Stimulated activated naive CD8-positive, alpha-beta T cell treated with anti-CD3 and anti-CD28 coated beads, Interleukin-15, amount 100 ng/mL, for 72 hours (primary cell): Measurements from ENCODE around the gene TMEM106A.
A peak's percentile ranks its signal among the peaks of the same experiment; 100 is the strongest.
"Not testable (repeated sequence)": the region's sequence is repeated elsewhere in the genome, so short reads cannot be mapped to it uniquely, and the experiment has no call there.

Experiments used
- ATAC-seq: fragments of 150-1000 bp; cut with Tn5 transposase; 2 replicates; pipeline ENCODE4 v1.10.0; 2021; ENCODE audit warnings: mild to moderate bottlenecking, moderate library complexity
- DNase-seq, 2 donors: peaks; one replicate each; pipeline ENCODE4 v3.0.0; 2021 to 2022
- H3K27ac Mint-ChIP-seq, 2 donors: one replicate each; pipeline ENCODE4 v1.8.0; 2022; ENCODE audit warnings: mild to moderate bottlenecking in 2 of 2, mixed read lengths in 2 of 2, moderate library complexity in 2 of 2
- H3K27me3 Mint-ChIP-seq: one replicate; pipeline ENCODE4 v1.8.0; 2022; ENCODE audit warnings: mixed read lengths
- H3K4me1 Mint-ChIP-seq: one replicate; pipeline ENCODE4 v1.8.0; 2022; ENCODE audit warnings: mild to moderate bottlenecking, mixed read lengths
- H3K4me3 Mint-ChIP-seq, 2 donors: one replicate each; pipeline ENCODE4 v1.8.0; 2022; ENCODE audit warnings: mild to moderate bottlenecking in 2 of 2, mixed read lengths in 2 of 2, moderate library complexity in 1 of 2
- H3K9me3 Mint-ChIP-seq, 2 donors: one replicate each; pipeline ENCODE4 v1.8.0; 2022; ENCODE audit warnings: mixed read lengths in 2 of 2

The TMEM106A gene

DNA sequence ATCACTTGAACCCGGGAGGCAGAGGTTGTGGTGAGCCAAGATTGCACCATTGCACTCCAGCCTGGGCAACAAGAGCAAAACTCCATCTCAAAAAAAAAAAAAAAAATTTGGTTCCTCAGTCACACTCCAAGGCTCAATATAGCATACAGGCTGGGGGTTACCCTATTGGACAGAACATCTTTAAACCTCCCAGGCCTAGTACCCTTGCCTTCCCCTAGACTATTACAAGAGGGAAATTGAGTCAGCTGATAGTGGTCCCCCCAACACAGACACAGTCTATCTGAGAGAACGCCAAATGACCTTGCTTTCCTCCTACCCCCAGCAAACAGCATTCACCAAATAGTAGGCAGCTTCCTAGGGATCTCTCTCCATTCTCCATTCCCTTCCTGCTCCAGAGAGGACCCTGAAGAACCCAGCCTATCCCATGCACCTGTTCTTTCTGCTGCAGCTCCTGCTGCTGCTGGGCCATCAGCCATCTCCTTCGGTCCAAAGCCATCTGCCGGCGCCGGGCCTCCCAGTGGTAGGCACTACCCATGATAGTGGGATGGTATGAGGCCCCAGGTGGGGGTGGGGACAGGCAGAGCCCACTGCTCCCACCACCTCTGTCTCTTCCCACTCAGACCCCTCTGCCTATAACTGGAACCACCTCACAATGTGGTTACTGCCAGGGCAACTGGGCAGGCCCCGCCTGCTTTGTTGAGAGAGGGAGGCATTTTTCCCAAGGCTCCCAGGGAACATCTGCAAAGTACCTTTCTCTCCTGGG lies 16.5 kb downstream of the TMEM106A start, which contains the start of gene CCDC200:
TSS of gene CCDC200 (minus strand) at position 604 of the 763 bp plus-strand sequence. CDS start at position 535, 69 bp downstream.
- not testable (repeated sequence) for ATAC-seq, H3K27me3 Mint-ChIP-seq, DNase-seq, H3K9me3 Mint-ChIP-seq, H3K4me1 Mint-ChIP-seq, H3K27ac Mint-ChIP-seq, H3K4me3 Mint-ChIP-seq

DNA sequence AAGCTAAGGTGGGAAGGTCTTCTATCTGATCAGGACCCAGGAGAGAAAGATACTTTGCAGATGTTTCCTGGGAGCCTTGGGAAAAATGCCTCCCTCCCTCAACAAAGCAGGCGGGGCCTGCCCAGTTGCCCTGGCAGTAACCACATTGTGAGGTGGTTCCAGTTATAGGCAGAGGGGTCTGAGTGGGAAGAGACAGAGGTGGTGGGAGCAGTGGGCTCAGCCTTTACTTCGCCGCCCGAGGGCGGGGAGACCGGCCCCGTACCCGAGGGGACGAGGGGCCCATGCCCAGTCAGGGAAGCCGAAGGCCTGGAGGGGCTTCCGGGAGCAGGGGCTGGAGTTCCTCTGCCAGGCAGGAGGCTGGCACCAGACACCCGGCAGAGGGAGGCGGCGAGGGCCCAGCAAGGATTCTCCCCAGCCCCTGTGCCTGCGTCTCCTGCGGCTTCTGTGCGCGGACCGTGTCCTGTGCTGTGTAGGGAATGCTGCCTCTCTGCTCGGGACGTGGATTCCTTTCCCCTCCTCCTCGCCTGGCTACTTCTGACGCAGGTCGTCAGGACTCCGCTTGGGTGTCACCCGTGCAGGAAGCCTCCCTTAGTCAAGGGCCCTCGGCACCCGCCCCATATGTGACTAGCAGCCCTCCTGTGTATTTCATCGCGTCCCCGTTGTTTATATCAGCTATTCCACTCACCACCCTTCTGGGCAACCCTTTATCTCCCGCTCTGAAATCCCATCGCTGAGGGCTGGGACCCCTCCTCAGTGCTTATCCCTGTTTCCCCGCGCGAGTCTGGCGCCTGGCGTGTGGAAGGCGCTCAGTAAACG lies 19.7 kb downstream of the TMEM106A start:
- ATAC-seq: not testable (repeated sequence)

DNA sequence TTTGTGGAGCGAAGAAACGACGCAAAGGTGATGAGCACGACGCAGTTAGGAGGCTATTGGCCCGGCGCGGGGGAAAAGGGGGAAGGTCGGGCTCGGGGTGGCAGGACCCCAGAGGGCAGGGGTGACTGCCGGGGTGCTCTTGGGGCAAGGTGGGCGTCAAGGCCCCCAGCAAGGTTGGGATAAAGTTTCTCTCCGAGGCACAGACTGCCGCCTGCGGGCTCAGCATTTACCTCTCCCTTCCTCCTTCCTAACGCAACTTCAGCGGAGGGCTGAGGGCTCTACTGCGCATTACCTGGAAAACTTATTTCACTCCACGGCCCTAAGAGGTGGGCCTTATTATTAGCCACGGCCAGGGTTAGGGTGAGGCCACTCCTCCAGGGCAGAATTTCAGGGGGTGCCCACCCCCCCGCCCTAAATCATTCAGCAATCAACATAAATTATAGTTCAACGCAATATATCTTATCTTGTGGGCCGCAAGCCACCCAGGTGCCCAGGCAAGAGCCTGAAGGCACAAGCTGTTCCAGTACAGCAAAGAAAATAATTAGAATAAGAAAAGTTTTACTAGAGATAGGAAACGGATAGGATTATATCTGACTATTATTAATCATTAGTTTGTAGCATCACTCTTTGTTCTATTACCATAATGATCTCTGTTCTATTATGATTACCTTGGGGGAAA lies 20.5 kb downstream of the TMEM106A start:
- H3K9me3 Mint-ChIP-seq, ATAC-seq, H3K4me1 Mint-ChIP-seq, H3K27me3 Mint-ChIP-seq: not testable (repeated sequence)
- Mint-ChIP-seq H3K4me3 (peak overlapping the region in 1 of 2 donors; percentile 35), H3K27ac (peak overlapping the region; percentile 35 to 82)
- DNase-seq: peak; percentile 47 to 48

More for the DNA sequence above, 19.7 kb downstream of the TMEM106A start:
- H3K27me3 Mint-ChIP-seq, H3K9me3 Mint-ChIP-seq, H3K4me1 Mint-ChIP-seq: not testable (repeated sequence)
- DNase-seq: peak in 1 of 2 donors; percentile 6
- Mint-ChIP-seq H3K4me3 (peak overlapping the region in 1 of 2 donors; percentile 35), H3K27ac (peak overlapping the region in 1 of 2 donors; percentile 34)

DNA sequence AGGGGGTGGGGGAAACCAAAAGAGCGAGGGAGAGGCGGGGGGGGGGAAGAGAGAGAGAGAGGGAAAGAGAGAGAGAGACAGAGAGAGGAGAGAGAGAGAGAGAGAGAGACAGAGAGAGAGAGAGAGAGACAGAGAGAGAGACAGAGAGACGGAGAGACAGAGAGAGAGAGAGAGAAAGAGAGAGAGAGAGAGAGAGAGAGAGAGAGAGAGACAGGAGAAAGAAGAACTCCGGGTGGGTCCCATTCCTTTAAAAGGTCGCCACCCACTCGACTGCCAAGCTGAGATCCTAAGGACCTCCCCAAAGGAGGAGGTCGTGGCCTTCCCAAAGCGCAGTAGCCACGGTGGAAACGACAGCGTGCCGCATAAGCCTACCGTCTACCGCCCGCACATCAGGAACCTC lies 21.6 kb downstream of the TMEM106A start:
- not testable (repeated sequence) for ATAC-seq, H3K9me3 Mint-ChIP-seq, H3K4me1 Mint-ChIP-seq, H3K27ac Mint-ChIP-seq, H3K4me3 Mint-ChIP-seq, DNase-seq, H3K27me3 Mint-ChIP-seq

DNA sequence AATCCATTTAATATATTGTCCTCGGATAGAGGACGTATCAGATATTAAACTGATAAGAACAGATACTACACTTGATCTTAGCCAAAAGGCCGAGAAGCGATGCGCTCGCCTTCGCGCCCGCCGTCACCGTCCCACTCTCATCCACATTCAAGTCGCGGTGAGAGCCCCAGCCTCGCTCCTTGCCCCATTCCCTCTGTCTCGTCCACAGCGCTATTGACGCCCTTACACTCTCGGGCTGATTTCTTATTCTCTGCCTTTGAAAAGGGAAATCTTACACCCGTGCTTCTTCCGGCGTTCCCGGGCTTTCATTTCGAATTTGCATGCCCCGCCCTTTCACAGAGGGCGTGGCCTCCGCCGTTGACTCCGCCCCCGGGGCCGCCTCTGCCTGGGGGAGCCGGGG lies 22.2 kb downstream of the TMEM106A start, which contains the start of gene RNU2-1:
TSS of gene RNU2-1 (minus strand) at position 101 of the 400 bp plus-strand sequence.
- H3K27me3 Mint-ChIP-seq, H3K4me1 Mint-ChIP-seq, ATAC-seq, H3K27ac Mint-ChIP-seq, H3K4me3 Mint-ChIP-seq, H3K9me3 Mint-ChIP-seq, DNase-seq: not testable (repeated sequence)

DNA sequence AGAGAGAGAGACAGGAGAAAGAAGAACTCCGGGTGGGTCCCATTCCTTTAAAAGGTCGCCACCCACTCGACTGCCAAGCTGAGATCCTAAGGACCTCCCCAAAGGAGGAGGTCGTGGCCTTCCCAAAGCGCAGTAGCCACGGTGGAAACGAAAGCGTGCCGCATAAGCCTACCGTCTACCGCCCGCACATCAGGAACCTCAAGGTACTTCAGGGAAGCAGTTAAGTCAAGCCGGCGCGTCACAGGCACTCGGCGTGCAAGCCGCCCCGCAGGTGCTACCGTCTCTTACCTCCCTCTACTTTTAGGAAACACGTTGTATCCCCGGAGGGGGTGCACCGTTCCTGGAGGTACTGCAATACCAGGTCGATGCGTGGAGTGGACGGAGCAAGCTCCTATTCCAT lies 27.9 kb downstream of the TMEM106A start:
- H3K4me1 Mint-ChIP-seq, H3K9me3 Mint-ChIP-seq, H3K27me3 Mint-ChIP-seq, H3K4me3 Mint-ChIP-seq, DNase-seq: not testable (repeated sequence)
- peak; percentile 67 for ATAC-seq
- peak overlapping the region in 1 of 2 donors; percentile 27 for H3K27ac Mint-ChIP-seq

DNA sequence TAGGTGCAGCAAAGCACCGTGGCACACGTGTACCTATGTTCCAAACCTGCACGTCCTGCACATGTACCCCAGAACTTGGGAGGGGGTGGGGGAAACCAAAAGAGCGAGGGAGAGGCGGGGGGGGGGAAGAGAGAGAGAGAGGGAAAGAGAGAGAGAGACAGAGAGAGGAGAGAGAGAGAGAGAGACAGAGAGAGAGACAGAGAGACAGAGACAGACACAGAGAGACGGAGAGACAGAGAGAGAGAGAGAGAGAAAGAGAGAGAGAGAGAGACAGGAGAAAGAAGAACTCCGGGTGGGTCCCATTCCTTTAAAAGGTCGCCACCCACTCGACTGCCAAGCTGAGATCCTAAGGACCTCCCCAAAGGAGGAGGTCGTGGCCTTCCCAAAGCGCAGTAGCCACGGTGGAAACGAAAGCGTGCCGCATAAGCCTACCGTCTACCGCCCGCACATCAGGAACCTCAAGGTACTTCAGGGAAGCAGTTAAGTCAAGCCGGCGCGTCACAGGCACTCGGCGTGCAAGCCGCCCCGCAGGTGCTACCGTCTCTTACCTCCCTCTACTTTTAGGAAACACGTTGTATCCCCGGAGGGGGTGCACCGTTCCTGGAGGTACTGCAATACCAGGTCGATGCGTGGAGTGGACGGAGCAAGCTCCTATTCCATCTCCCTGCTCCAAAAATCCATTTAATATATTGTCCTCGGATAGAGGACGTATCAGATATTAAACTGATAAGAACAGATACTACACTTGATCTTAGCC lies 29.1 kb downstream of the TMEM106A start:
- H3K4me1 Mint-ChIP-seq, H3K9me3 Mint-ChIP-seq, H3K4me3 Mint-ChIP-seq, H3K27me3 Mint-ChIP-seq, H3K27ac Mint-ChIP-seq: not testable (repeated sequence)
- ATAC-seq (peak; percentile 71), DNase-seq (peak in 1 of 2 donors; percentile 19)

DNA sequence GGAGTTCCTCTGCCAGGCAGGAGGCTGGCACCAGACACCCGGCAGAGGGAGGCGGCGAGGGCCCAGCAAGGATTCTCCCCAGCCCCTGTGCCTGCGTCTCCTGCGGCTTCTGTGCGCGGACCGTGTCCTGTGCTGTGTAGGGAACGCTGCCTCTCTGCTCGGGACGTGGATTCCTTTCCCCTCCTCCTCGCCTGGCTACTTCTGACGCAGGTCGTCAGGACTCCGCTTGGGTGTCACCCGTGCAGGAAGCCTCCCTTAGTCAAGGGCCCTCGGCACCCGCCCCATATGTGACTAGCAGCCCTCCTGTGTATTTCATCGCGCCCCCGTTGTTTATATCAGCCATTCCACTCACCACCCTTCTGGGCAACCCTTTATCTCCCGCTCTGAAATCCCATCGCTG lies 34.8 kb downstream of the TMEM106A start:
- not testable (repeated sequence) for H3K9me3 Mint-ChIP-seq, H3K4me1 Mint-ChIP-seq, H3K27ac Mint-ChIP-seq, H3K27me3 Mint-ChIP-seq, ATAC-seq, H3K4me3 Mint-ChIP-seq
- DNase-seq: peak; percentile 73 to 82
